HG02943 (cell line): ENCODE results near the gene DRAP1.
A peak's percentile ranks its signal among the peaks of the same experiment; 100 is the strongest.

Experiments
- ATAC-seq: cut with Tn5 transposase; IDR thresholded peaks from one replicate; pipeline ENCODE4 v1.9.1; 2021; ENCODE audit warnings: mild to moderate bottlenecking, low read depth, moderate library complexity; ENCODE audit not compliant: unreplicated experiment

Gene DRAP1

DNA sequence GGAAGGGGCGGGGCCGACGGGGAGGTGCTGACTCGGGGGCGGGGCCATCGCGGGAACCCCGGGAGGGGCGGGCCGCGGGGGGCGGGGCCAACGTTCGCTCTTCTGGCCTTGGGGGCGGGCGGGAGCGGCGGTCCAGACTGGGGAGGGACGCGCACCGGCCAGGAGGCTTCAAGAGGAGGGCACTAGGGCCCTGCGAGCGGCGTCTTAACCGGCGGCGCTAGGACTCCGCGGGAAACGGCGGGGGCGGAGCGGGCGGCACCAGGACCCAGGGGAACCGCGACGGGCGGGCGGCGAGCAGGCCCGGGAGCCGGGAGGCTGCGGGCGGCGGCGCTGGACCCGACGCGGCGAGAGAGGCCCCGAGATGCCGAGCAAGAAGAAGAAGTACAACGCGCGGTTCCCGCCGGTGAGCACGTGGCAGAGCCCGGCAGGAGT is at the start of gene DRAP1:
DRAP1 (plus strand) TSS at position 286 of the 432 bp plus-strand sequence; CDS start at position 362, 76 bp downstream.
- peak; percentile 84 for ATAC-seq

GRCh38 chr11:65869643-65870306 is 49.5 kb upstream of the DRAP1 start:
- ATAC-seq, result no peak

- ATAC-seq, result no peak
Observed at GRCh38 chr11:65870307-65870658, 48.9 kb upstream of the DRAP1 start.

GRCh38 chr11:65870706-65871681 is 48.2 kb upstream of the DRAP1 start:
- ATAC-seq, result no peak

- no peak for ATAC-seq
Observed at GRCh38 chr11:65871811-65872548, 47.2 kb upstream of the DRAP1 start.

DNA sequence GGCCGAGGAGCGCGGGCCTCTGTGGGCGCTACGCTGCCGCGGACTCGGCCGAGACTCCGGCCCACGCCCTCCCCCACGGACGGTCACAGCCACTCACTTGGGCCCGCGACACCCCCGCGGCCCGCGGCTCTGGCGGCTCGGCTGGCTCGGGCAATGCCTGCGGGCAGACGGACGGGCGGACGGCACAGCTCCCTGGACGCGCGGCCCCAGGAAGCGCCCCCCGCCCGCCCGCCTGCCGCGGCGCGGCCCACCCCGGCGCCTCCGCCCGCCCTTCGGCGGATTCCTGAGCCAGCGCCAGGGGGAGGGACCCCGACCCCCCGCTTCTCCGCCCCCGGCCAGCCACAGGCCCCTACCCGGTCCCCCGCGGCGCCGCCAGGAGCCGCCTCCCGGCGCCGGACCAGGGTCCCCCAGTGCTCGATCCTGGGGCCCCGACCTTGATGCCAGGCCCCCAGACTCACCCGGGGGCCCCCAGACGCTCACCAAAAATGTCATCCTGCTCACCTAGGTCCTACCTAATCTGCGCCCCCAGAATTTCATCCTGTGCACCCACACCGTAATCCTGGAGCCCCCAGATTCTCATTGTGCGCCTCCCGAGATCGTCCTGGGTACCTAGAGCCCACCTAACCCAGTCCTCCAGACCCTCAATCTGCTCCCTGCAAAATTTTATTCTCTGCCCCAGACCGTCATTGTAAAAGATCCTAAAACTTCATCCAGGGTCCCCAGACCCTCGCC is 46.5 kb upstream of the DRAP1 start, which contains the start of gene EFEMP2:
EFEMP2 (minus strand) TSS at position 215 of the 732 bp plus-strand sequence. CDS start 446 bp downstream, outside the sequence.
- ATAC-seq, result no peak

DNA sequence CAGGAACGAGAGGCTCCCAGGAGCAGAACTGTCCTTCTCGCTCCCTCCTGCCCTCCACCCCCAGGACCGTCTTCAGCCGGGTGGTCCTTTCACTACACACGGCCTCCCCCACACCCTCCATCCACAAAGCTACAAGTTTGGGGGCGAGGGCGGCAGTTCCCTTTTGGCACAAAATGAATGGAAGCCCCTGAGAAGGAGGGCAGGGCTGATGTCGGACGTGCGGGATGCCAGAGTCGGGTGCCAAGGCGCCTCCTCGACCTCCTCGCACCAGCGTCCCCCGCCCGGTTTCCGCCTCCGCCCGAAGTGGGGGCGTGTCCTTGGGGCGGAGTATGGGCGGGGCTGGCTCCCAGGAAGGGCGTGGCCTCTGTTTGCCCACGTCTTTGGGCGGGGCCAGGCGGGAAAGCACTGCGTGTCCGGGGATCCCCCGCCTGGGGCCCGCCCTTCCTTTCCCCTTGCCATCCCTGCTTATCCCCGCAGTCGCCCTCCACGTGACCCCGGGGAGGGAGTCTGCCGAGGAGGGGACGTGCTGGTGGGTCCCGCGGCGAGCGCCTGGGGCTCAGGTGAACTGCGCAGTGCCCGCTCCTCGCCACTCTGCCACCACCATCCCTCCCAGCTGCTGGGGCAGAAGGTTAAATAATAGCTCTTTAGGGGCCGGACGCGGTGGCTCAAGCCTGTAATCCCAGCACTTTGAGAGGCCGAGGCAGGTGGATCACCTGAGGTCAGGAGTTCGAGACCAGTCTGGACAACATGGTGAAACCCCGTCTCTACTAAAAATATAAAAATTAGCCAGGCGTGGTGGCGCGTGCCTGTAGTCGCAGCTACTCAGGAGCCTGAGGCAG is 45.7 kb upstream of the DRAP1 start:
- peak; percentile 66 for ATAC-seq

- no peak for ATAC-seq
Observed at GRCh38 chr11:65879617-65880016, 39.6 kb upstream of the DRAP1 start, which contains the start of gene CTSW. CTSW (plus strand) TSS chr11:65879837; CDS start chr11:65879855, 18 bp downstream.

- ATAC-seq, result no peak
Observed at GRCh38 chr11:65880027-65880426, 39.2 kb upstream of the DRAP1 start.

- no peak for ATAC-seq
Observed at GRCh38 chr11:65880844-65881421, 38.3 kb upstream of the DRAP1 start.

DNA sequence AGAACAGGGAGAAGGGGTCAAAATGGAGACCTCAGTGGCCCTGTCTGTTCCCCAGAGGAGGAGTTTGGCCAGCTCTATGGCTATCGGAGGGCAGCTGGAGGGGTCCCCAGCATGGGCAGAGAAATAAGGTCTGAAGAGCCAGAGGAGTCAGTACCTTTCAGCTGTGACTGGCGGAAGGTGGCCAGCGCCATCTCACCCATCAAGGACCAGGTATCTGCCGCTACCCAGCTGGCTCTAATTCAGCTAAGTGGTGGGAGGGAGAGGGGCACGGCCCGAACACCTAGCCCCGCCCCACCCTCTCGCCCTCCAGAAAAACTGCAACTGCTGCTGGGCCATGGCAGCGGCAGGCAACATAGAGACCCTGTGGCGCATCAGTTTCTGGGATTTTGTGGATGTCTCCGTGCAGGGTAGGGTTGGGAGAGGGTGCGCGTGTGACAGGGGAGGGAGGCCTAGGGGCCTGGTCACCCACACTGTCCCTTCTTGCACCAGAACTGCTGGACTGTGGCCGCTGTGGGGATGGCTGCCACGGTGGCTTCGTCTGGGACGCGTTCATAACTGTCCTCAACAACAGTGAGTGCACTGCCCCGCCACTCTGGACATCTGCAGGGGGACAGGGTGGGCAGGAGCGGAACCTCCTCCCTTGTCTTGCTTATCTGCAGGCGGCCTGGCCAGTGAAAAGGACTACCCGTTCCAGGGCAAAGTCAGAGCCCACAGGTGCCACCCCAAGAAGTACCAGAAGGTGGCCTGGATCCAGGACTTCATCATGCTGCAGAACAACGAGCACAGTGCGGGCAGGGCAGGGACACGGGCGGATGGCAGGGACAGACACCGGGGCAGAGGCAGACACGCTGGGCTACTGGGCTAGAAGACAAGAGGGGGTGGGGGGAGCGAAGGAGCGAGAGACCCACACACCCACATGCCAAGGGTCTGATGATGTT is 36.8 kb upstream of the DRAP1 start:
- no peak for ATAC-seq

DNA sequence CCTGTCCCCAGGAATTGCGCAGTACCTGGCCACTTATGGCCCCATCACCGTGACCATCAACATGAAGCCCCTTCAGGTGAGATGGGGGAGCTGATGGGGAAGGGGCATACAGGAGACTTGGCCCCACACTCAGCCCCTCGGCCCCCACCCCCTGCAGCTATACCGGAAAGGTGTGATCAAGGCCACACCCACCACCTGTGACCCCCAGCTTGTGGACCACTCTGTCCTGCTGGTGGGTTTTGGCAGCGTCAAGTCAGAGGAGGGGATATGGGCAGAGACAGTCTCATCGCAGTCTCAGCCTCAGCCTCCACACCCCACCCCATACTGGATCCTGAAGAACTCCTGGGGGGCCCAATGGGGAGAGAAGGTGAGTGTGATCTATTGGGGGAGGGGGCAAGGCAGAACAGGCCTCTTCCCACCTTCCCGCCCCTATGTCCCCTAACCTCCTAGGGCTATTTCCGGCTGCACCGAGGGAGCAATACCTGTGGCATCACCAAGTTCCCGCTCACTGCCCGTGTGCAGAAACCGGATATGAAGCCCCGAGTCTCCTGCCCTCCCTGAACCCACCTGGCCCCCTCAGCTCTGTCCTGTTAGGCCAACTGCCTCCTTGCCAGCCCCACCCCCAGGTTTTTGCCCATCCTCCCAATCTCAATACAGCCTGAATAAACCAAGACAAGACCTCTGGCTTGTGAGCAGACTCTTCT is 36.0 kb upstream of the DRAP1 start:
- no peak for ATAC-seq

DNA sequence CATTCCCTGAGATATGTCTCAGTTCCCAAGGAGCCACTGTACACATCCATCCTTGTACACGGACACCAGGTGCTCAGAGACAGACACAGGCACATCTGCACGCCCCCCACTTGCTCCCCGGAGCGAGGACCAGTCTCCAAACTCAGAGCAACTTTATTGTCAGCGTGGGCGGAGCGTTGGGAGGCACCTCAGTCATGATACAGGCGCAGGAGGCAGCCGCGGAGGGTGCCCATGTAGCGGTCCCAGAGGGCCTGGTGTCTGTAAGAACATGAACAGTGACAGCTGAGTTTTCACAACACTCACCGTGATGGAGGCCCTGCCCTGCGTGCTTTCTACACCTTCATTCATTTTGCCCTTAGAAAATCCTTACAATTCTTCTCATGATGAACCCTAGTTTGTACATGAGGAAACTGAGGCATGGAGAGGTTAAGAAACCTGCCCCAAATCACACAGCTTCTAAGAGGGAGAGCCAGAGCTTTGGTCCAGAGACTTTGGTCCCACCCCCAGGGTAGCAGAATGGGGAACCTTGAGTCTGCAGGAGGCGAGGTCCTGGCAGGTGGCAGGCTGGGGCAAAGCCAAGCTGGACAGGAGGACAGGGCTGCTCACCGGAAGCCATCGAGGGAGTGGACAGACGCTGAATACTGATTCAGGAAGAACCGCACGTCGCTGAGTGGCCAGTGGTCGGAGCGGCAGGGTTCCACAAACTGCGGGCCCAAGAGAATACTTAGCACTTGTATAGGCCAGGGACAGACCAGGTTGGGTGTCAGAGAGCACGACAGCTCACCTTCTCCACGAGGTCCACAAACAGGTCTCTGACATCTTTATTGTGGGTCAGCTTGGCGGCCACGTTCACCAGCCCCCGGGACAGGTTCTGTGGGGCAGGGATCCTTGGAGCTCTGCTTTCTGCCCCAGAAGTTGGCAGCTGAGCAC is 35.2 kb upstream of the DRAP1 start:
- no peak for ATAC-seq

- no peak for ATAC-seq
Observed at GRCh38 chr11:65884716-65885092, 34.5 kb upstream of the DRAP1 start.

DNA sequence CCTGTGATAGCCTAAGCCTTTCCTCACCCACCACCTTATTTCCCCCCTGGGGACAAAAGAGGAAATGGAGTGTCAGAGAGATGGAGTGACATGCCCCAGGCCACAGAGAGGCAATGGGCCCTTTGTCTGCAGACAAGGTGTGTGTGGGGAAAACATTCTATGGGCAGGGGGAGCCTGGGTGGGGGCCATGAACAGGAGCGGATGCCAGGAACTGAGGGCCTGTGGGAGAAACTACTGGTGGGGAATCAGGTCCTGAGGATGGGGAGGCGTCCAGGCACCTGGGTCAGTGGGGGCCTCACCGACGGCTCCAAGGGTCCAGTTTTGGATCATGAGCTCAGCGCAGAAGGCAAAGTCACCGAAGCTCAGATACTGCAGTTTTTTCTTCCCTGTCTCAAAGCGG is 34.0 kb upstream of the DRAP1 start:
- ATAC-seq, result no peak
